OCI-LY7 (cell line): ENCODE results near the gene RFPL3. TPM values are rescaled to one million over a fixed set of nuclear protein-coding genes. Genes with fewer than 3 reads are reported as not detected.

Experiments
- BruUV-seq: library from RNA; stranded (reverse); fragments of 400-500 nt; replicated peaks from 2 replicates; lab custom pipeline; 2021; lab: Mats Ljungman, UMichigan
- CTCF ChIA-PET: fragments of 300-600 bp; sonication (Branson Sonifier 250); formaldehyde crosslinking; loops from one replicate; lab custom pipeline; 2022; ENCODE audit warnings: antibody characterized with exemption; ENCODE audit not compliant: unreplicated experiment; lab: Charles Lee
- POLR2A ChIA-PET: fragments of 300-600 bp; sonication (Branson Sonifier 250); formaldehyde crosslinking; loops from one replicate; lab custom pipeline; 2022; ENCODE audit warnings: antibody characterized with exemption; lab: Charles Lee
- DNase-seq: peaks from one replicate; pipeline ENCODE4 v3.0.0-alpha.2; 2015; ENCODE audit warnings: low spot score
- H2AFZ ChIP-seq: fragments of 200-600 bp; sonication (generic), shearing (Covaris generic); 2 replicates; pipeline ENCODE4 v1.6.1; 2014; ENCODE audit warnings: mild to moderate bottlenecking, antibody characterized with exemption, low read length, moderate library complexity
- H3K27ac ChIP-seq: fragments of 200-600 bp; sonication (generic); 2 replicates; pipeline ENCODE4 v1.5.1; 2014; ENCODE audit warnings: mixed run types, low read depth, mild to moderate bottlenecking, moderate library complexity, low read length, inconsistent platforms; ENCODE audit not compliant: poor library complexity, severe bottlenecking
- H3K36me3 ChIP-seq: fragments of 200-600 bp; sonication (generic); 2 replicates; pipeline ENCODE4 v1.6.1; 2014; ENCODE audit warnings: mild to moderate bottlenecking, antibody characterized with exemption, low read length, moderate library complexity, mixed read lengths; ENCODE audit not compliant: insufficient read depth
- H3K4me1 ChIP-seq: fragments of 200-600 bp; sonication (generic); 2 replicates; pipeline ENCODE4 v1.5.1; 2014; ENCODE audit warnings: mild to moderate bottlenecking, low read length; ENCODE audit not compliant: insufficient read depth, poor library complexity, severe bottlenecking
- H3K4me2 ChIP-seq: fragments of 200-600 bp; sonication (generic); 2 replicates; pipeline ENCODE4 v1.6.1; 2014; ENCODE audit warnings: mild to moderate bottlenecking, low read length
- H3K4me3 ChIP-seq: fragments of 200-600 bp; sonication (generic); 2 replicates; pipeline ENCODE4 v1.5.1; 2014; ENCODE audit warnings: mild to moderate bottlenecking, low read depth, low read length; ENCODE audit not compliant: poor library complexity, severe bottlenecking
- H3K79me2 ChIP-seq: fragments of 200-600 bp; sonication (generic); 2 replicates; pipeline ENCODE4 v1.6.1; 2016; ENCODE audit warnings: low read depth, mild to moderate bottlenecking, low read length, moderate library complexity, mixed read lengths; ENCODE audit not compliant: insufficient read depth
- H3K9me2 ChIP-seq: fragments of 200-600 bp; sonication (generic); 2 replicates; pipeline ENCODE4 v1.6.1; 2016; ENCODE audit warnings: mild to moderate bottlenecking, low read length, mixed read lengths; ENCODE audit not compliant: insufficient read depth
- H3K9me3 ChIP-seq: fragments of 200-600 bp; sonication (generic); 2 replicates; pipeline ENCODE4 v1.6.1; 2014; ENCODE audit warnings: mild to moderate bottlenecking, mixed run types, low read length, mixed read lengths
- H4K20me1 ChIP-seq: fragments of 200-600 bp; sonication (generic); 2 replicates; pipeline ENCODE4 v1.6.1; 2014; ENCODE audit warnings: mild to moderate bottlenecking, antibody characterized with exemption, low read length, moderate library complexity, mixed read lengths; ENCODE audit not compliant: insufficient read depth
- EZH2phosphoT487 ChIP-seq: fragments of 200-600 bp; sonication (generic); IDR thresholded peaks from 2 replicates; pipeline ENCODE4 v1.6.1; 2018; ENCODE audit warnings: low read depth, borderline replicate concordance, mild to moderate bottlenecking, mixed run types, antibody characterized with exemption, low read length, moderate library complexity, mixed read lengths
- intact Hi-C: fragments of 100-400 bp; cut with micrococcal nuclease; formaldehyde crosslinking; loops from one replicate; pipeline ENCODE4 v1.10.0; 2022; ENCODE audit not compliant: unreplicated experiment
- total RNA-seq, 2 experiments: library from RNA; depleted of rRNA in 1 of 2; stranded (reverse); fragments of >200 nt in 1 of 2; shearing (Covaris generic) in 1 of 2; gene quantifications; 2 replicates each; pipeline ENCODE4 v1.2.3, GENCODE V29; 2014 to 2022
- TF ChIP-seq, protein P1 (sequence below): fragments of 200-600 bp; sonication (generic); conservative IDR thresholded peaks from 2 replicates; pipeline ENCODE4 v1.5.1; 2014; ENCODE audit warnings: mild to moderate bottlenecking, antibody characterized with exemption, low read length, moderate library complexity, mixed read lengths

The RFPL3 gene
- total RNA-seq, 2 experiments from 2014 or later: not detected

- no TSS peak for BruUV-seq
These were observed 28.4 kb upstream of the RFPL3 start for GRCh38 chr22:32329202-32329645.

DNA sequence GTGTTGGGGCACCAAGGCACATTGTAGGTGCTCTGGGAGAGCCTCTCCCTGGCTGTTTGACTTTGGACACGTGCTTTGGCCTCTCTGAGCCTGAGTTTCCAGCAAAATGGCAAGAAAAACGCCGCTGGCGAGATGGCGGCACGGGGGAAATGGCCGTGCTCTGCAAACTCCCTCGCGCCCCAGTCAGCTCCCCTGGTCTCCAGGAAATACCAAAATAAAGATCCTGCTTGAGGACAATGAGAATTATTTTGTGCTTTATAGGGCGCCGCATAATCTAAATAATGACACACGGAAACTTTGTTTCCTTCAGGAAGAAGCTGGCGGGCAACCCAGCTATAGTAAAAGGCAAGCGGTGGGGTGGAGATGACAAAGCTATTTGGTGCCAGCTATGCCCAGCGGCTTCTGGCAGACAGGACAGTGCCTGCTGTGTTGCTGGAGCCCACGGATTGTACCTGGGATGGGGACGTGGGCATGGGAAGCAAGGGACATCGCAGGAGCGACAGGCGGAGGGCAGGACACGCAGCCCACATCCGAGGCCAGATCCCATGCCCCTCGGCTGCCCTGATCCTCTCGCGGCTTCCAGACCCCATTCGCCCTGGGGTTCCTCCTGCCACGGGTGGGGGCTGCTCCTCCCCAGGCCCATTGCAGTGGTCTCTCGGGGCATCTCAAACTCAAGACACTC, 26.3 kb upstream of the RFPL3 start:
- Histone ChIP-seq H3K4me1 (no peaks in the 10 kb centered on the region), H2AFZ (no peak overlapping the region), H3K36me3 (no peaks in the 10 kb centered on the region), H3K4me2 (no peak overlapping the region), H3K9me2 (no peaks in the 10 kb centered on the region), H3K4me3 (no peak overlapping the region), H4K20me1 (no peaks in the 10 kb centered on the region), H3K9me3 (no peaks in the 10 kb centered on the region), H3K27ac (no peak overlapping the region), H3K79me2 (no peaks in the 10 kb centered on the region)
- no TSS peak for BruUV-seq
- ChIA-PET POLR2A (no interaction called here), CTCF (no interaction called here)
- intact Hi-C loops: no loop called here
- no peak for TF ChIP-seq EZH2phosphoT487
- TF ChIP-seq, protein P1, sequence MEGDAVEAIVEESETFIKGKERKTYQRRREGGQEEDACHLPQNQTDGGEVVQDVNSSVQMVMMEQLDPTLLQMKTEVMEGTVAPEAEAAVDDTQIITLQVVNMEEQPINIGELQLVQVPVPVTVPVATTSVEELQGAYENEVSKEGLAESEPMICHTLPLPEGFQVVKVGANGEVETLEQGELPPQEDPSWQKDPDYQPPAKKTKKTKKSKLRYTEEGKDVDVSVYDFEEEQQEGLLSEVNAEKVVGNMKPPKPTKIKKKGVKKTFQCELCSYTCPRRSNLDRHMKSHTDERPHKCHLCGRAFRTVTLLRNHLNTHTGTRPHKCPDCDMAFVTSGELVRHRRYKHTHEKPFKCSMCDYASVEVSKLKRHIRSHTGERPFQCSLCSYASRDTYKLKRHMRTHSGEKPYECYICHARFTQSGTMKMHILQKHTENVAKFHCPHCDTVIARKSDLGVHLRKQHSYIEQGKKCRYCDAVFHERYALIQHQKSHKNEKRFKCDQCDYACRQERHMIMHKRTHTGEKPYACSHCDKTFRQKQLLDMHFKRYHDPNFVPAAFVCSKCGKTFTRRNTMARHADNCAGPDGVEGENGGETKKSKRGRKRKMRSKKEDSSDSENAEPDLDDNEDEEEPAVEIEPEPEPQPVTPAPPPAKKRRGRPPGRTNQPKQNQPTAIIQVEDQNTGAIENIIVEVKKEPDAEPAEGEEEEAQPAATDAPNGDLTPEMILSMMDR: no peak
- no peak for DNase-seq

More at GRCh38 chr22:32329202-32329645, 28.4 kb upstream of the RFPL3 start:
- H4K20me1 ChIP-seq: no peaks in the 10 kb centered on the region
- no peaks in the 10 kb centered on the region for H3K9me2 ChIP-seq
- no peak for DNase-seq
- H3K79me2 ChIP-seq: no peaks in the 10 kb centered on the region
- no peak overlapping the region for H3K4me3 ChIP-seq
- H3K4me2 ChIP-seq: no peak overlapping the region
- H3K27ac ChIP-seq: no peak overlapping the region
- CTCF ChIA-PET: no interaction called here
- H3K9me3 ChIP-seq: no peaks in the 10 kb centered on the region
- H3K4me1 ChIP-seq: no peaks in the 10 kb centered on the region
- no peak for TF ChIP-seq EZH2phosphoT487
- TF ChIP-seq, protein P1: no peak
- POLR2A ChIA-PET: interaction anchor here (0.5 kb wide), 1 partner anchor 281 kb away, joined by 3 read pairs; no protein-coding TSS in a partner anchor
- no peaks in the 10 kb centered on the region for H3K36me3 ChIP-seq
- H2AFZ ChIP-seq: no peak overlapping the region
- intact Hi-C loops: no loop called here
